Measurements from ENCODE around the gene NOL3. TPM values are rescaled to one million over a fixed set of nuclear protein-coding genes. Genes with fewer than 3 reads are reported as not detected.

Gene NOL3
- total and polyA plus RNA-seq, 2 of the 4 experiments (the other 2 are of a cell fraction), result 6.1 to 17.2 TPM

DNA sequence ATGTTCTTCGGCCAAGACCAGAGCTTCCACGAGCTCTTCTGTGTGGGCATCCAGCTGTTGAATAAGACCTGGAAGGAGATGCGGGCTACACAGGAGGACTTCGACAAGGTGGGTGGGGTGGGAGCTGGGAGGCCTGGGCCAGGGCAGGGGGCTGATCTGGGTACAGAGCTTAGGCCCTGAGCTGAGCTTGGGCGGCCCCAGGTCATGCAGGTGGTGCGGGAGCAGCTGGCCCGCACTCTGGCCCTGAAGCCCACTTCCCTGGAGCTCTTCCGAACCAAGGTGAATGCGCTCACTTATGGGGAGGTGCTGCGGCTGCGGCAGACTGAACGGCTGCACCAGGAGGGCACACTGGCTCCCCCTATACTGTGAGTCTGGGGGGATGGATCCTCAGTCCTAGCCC lies 32.1 kb downstream of the NOL3 start:
- no peaks in the 10 kb centered on the region for H3K27me3 ChIP-seq (ENCODE audit: control insufficient read depth, insufficient read depth, low read length)
- H2AFZ ChIP-seq (replicated peaks; ENCODE audit: low read length, poor library complexity), result no peak overlapping the region
- H4K20me1 ChIP-seq (ENCODE audit: insufficient read depth, low read length), result 0 out of 2 replicates have a peak, but pooled peaks cover 2% of the 10 kb centered on the region
- no peak overlapping the region for H3K4me3 ChIP-seq (ENCODE audit: insufficient read depth, low read depth, low read length)
- H2AK9ac ChIP-seq (replicated peaks; ENCODE audit: low read depth, low read length, poor library complexity), result no peak overlapping the region
- no peak overlapping the region for H3K9ac ChIP-seq (ENCODE audit: low read depth, low read length)
- CTCF ChIA-PET, result interaction anchor here (0.6 kb wide), 1 partner anchor 793 kb away, joined by 3 read pairs; no protein-coding TSS in a partner anchor
- H3K4me1 ChIP-seq (ENCODE audit: control insufficient read depth, insufficient read depth, low read length), result no peaks in the 10 kb centered on the region; the same call in 1 of the 2 replicates
- BruUV-seq (replicated peaks), result no TSS peak
- dilution Hi-C loops (cut with HindIII; ENCODE audit: low sequenced_read_pairs, unreplicated experiment) (no loop called here), in situ Hi-C loops (cut with MboI; ENCODE audit: low sequenced_read_pairs) (no loop called here), intact Hi-C loops (cut with micrococcal nuclease) (no loop called here)
- H2BK5ac ChIP-seq (ENCODE audit: low read depth, low read length, poor library complexity, severe bottlenecking), result no peak overlapping the region
- no peak overlapping the region for H2BK15ac ChIP-seq (ENCODE audit: low read depth, low read length)
- H3K79me1 ChIP-seq (ENCODE audit: low read depth in 1 of 2, low read length in 2 of 2), result peaks cover 0 to 1% of the 10 kb centered on the region in 2 experiments; a peak in 1 of 4 replicates
- no peak overlapping the region for H3K4ac ChIP-seq (ENCODE audit: low read depth, low read length)
- no peak overlapping the region for H3K23ac ChIP-seq (ENCODE audit: low read depth, low read length)
- H3K56ac ChIP-seq (ENCODE audit: extremely low read depth, insufficient read depth, low read length), result no peak overlapping the region
- H2BK120ac ChIP-seq (ENCODE audit: low read depth, low read length), result no peak overlapping the region
- H4K91ac ChIP-seq (ENCODE audit: insufficient read depth, low read depth, low read length), result no peak overlapping the region
- 94% methylated on average over 2 of the region's 12 CpGs; no CpG with 5 or more reads in 1 of the 2 experiments for WGBS, 2 experiments (ENCODE audit: extremely low coverage in 2 of 2, insufficient read length in 1 of 2)
- H2BK20ac ChIP-seq (ENCODE audit: low read depth, low read length), result no peak overlapping the region
- DNase-seq (no peak), ATAC-seq (ENCODE audit: low read depth) (no peak)
- H3K14ac ChIP-seq (replicated peaks; ENCODE audit: low read depth, low read length), result no peak overlapping the region
- no peak overlapping the region for H3K4me2 ChIP-seq (ENCODE audit: low read depth, low read length)
- H4K8ac ChIP-seq (ENCODE audit: low read depth in 2 of 2, low read length in 2 of 2), result no peak overlapping the region
- H2AK5ac ChIP-seq (ENCODE audit: low read depth, low read length), result no peak overlapping the region
- POLR2A ChIA-PET (ENCODE audit: unreplicated experiment), result interaction anchor here (0.5 kb wide), 1 partner anchor 219 kb away, joined by 8 read pairs; no protein-coding TSS in a partner anchor
- H3K9me1 ChIP-seq (ENCODE audit: insufficient read depth, low read length), result peaks cover 4% of the 10 kb centered on the region; the same call in 1 of the 2 replicates
- H3K18ac ChIP-seq (ENCODE audit: low read depth, low read length), result no peak overlapping the region
- no peak overlapping the region for H3K27ac ChIP-seq (ENCODE audit: insufficient read depth, low read length)
- H3K9me3 ChIP-seq (ENCODE audit: control insufficient read depth, insufficient read depth, low read length), result no peaks in the 10 kb centered on the region
- no peak for TF ChIP-seq SMC3 (IDR thresholded peaks at IDR 0.05; ENCODE audit: low read depth, low read length)
- TF ChIP-seq BHLHE40 (IDR thresholded peaks at IDR 0.05; ENCODE audit: low read depth, low read length), result no peak
- TF ChIP-seq RAD21 (IDR thresholded peaks at IDR 0.05; ENCODE audit: low read length), result no peak
- TF ChIP-seq, protein P1, sequence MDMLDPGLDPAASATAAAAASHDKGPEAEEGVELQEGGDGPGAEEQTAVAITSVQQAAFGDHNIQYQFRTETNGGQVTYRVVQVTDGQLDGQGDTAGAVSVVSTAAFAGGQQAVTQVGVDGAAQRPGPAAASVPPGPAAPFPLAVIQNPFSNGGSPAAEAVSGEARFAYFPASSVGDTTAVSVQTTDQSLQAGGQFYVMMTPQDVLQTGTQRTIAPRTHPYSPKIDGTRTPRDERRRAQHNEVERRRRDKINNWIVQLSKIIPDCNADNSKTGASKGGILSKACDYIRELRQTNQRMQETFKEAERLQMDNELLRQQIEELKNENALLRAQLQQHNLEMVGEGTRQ (IDR thresholded peaks at IDR 0.05; ENCODE audit: low read depth, low read length), result no peak
- TF ChIP-seq NFE2L2 (IDR thresholded peaks at IDR 0.05; ENCODE audit: low read depth, low read length), result no peak
- TF ChIP-seq MXI1 (IDR thresholded peaks at IDR 0.05; ENCODE audit: borderline replicate concordance, low read depth, low read length), result no peak
- H4K5ac ChIP-seq (ENCODE audit: low read depth, low read length), result no peak overlapping the region
- peaks cover 39% of the 10 kb centered on the region for H3K36me3 ChIP-seq (ENCODE audit: control insufficient read depth, insufficient read depth, low read length)
